Measurements from ENCODE around the gene TMEM156.
"Not testable (repeated sequence)": the region's sequence is repeated elsewhere in the genome, so short reads cannot be mapped to it uniquely, and the experiment has no call there.

The TMEM156 gene

DNA sequence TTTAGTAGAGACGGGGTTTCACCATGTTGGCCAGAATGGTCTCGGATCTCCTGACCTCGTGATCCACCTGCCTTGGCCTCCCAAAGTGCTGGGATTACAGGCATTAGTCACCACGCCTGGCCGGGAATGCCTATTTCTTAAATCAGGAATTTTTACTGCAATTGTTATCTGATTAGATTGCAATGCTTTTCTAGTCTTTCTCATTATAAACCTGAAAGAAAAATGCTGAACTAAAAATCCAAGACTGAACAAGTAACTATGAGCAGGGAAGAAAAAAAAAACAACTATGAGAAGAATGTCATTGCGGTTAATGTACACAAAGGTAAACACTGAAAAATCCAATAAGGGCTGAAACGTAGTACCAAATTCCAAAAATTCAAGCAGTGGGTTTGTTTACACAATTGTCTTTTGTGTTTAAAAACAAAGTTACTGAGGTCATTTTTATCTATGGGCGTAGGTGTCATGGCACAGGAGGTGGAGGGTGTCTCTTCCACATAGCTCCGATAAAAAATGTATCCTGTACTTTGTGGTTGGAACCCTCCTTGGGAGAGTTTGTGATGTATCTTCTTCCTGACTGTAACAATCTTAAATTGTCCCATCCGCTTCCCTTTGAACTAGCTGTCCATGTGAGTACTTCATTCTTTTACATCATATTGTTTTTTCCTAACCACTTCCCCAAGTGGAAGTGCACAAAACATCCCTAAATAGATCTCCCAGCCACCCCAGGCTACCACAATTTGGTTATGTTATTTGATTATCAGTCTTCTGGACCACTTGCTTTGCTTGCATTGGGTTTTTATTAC is 11.1 kb upstream of the TMEM156 start:
- DNase-seq, result no peak

DNA sequence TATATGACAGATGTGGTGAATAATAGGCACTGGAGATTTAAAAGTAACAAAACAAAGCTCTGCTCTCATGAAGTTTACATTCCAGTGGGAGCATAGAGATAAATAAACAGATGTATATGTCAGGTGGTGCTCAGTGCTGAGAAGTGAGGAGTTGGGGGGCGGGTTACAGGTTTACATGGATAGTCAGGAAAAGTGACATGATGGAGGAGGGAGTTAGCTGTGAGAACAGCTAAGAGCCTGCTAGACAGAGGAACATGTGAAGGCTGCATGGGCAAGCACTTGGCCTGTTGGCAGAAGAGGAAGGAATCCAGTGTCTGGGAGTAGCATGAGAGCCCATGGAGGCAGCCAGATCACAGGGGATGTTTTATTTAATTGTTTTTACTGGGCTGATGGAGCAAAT is 10.2 kb upstream of the TMEM156 start:
- no peak for DNase-seq

- DNase-seq, result no peak
These were observed 6.9 kb upstream of the TMEM156 start for GRCh38 chr4:39039108-39039507.

- no peak for DNase-seq
These were observed 5.7 kb upstream of the TMEM156 start for GRCh38 chr4:39037941-39038340.

GRCh38 chr4:39037491-39037825 is 5.2 kb upstream of the TMEM156 start:
- no peak for DNase-seq

DNA sequence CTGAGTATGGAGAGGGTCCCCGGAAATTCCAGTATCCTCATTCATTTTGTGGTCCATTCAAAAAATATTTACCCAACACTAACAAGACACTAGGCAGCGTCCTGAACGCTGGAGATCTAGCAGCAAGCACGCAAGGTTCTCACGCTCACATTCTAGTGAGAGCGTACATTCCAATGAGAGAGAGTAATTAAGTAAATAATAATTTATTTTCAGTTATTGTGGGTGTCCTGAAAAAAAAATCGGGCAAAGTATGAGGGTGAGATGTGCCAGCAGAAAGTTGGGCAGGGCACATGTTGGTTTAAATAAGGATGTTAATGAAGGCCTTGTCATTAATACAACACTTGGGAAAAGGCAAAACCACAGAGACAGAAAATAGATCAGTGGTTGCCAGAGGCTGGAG is 4.0 kb upstream of the TMEM156 start:
- DNase-seq, result no peak

- not testable (repeated sequence) for DNase-seq
These were observed 604 bp downstream of the TMEM156 start for GRCh38 chr4:39031590-39032020.

GRCh38 chr4:39030725-39031124 is 1.5 kb downstream of the TMEM156 start:
- no peak for DNase-seq

GRCh38 chr4:39029752-39030694 is 2.2 kb downstream of the TMEM156 start:
- DNase-seq, result no peak

DNA sequence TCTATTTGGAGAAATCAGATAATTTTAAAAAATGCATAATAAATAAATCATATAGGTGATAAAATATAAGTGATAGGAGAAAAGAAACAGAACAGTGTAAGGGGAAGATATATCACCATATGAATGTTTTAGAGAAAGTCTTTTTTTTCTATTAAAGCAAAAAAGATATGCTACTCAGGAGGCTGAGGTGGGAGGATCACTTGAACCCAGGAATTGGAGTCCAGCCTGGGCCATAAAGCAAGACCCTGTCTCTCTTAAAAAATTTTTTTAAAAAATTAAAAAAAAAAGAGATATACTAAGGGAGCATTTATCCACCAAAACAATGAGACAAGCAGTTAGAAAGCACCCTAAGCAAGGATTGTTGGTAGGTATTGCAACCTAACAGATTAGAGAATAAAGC is 6.1 kb downstream of the TMEM156 start:
- DNase-seq, result no peak

GRCh38 chr4:39025552-39026085 is 6.6 kb downstream of the TMEM156 start:
- DNase-seq, result no peak

DNA sequence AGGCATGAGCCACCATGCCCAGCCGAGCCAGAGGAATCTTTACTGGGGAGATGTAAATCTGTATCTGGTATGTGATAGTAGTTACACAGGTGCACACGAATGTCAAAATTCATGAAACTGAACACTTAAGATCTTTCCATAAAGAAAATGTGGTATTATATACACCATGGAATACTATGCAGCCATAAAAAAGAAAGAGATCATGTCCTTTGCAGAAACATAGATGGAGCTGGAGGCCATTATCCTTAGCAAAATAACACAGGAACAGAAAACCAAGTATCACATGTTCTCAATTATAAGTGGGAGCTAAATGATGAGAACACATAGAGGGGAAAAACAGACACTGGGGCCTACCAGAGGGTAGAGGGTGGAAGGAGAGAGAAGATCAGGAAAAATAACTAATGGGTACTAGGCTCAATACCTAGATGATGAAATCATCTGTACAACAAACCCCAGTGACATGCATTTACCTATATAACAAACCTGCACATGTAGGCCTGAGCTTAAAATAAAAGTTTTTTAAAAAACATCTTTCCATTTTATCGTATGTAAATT is 7.8 kb downstream of the TMEM156 start:
- DNase-seq, result no peak

GRCh38 chr4:39023059-39023458 is 9.2 kb downstream of the TMEM156 start:
- DNase-seq, result no peak

GRCh38 chr4:39022241-39022640 is 10.0 kb downstream of the TMEM156 start:
- no peak for DNase-seq

- DNase-seq, result no peak
These were observed 10.6 kb downstream of the TMEM156 start for GRCh38 chr4:39021631-39022030.

GRCh38 chr4:39020130-39020529 is 12.1 kb downstream of the TMEM156 start:
- DNase-seq, result no peak

GRCh38 chr4:39014028-39014427 is 18.2 kb downstream of the TMEM156 start:
- no peak for DNase-seq

- no peak for DNase-seq
These were observed 27.5 kb downstream of the TMEM156 start for GRCh38 chr4:39004758-39005157.

GRCh38 chr4:39002058-39002457 is 30.2 kb downstream of the TMEM156 start:
- DNase-seq, result not testable (repeated sequence)

- no peak for DNase-seq
These were observed 36.6 kb downstream of the TMEM156 start for GRCh38 chr4:38995660-38996005.

GRCh38 chr4:38994135-38994534 is 38.1 kb downstream of the TMEM156 start:
- DNase-seq, result no peak

DNA sequence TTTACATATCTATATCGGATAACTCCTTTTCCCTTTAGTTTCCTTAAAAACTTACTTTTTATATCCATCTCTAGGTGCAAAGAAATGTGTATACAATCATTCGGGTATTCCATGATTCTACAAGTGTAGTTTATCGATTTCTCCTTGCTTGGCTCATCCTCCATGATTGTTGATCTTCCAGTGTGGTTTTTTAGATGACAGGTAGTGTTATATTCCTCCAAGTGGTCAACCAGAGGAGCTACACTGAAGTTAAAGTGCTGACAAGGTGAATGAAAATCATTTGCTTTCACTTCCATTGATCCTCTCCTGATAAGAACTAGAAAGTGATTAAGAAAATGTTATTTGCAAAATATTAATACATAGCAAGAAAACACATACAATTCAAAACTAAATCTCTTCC is 38.5 kb downstream of the TMEM156 start:
- no peak for DNase-seq

DNA sequence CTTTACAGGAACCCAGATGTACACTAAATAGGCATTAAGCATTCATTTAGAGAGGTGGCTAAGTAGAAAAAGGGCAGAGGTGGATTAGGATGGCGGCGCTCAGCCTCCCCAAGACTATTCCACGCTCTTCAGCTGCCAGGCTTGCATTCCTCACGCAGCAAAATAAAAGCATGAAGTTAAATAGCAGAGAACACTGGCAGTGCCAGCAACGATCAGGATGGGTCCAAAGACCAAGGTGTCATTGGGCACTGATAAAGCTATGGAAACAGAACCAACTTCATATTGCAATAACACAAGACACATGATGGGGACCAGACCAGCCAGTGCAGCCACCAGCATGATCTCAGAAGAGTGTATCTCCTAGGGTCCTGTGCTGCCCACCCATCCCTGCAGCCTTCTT is 42.0 kb downstream of the TMEM156 start:
- DNase-seq, result no peak

DNA sequence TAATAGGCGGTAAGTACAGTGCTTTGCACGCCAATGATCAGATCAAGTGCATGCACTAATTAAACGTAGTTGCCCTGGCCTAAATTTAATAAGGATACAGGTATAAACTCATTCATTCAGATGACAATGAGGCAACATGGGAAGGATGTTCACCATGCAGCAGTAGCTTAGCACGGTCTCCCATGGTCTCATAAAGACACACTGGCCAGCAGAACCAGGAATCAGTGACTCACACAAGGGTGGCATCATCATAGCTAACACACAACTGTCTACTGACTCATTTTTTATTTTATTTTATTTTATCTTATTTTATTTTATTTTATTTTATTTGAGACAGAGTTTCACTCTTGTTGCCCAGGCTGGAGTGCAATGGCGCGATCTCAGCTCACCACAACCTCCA is 42.7 kb downstream of the TMEM156 start:
- DNase-seq, result no peak

Measured in 8988T (cell line).